Epithelial cell of esophagus (primary cell): ENCODE results near the gene CETN2.
A peak's percentile ranks its signal among the peaks of the same experiment; 100 is the strongest.

Experiments used
- DNase-seq: peaks from one replicate; pipeline ENCODE4 v3.0.0; 2010; ENCODE audit warnings: low read depth
- H3K4me3 ChIP-seq: 2 replicates; pipeline ENCODE4 v1.5.1; 2011; ENCODE audit warnings: mild to moderate bottlenecking, low read length, control low read depth
- CTCF ChIP-seq: IDR thresholded peaks from 2 replicates; pipeline ENCODE4 v1.5.1; 2011; ENCODE audit warnings: low read depth, mild to moderate bottlenecking, low read length, control low read depth, inconsistent platforms; ENCODE audit not compliant: insufficient read depth; ENCODE audit errors: missing control alignments

The CETN2 gene

GRCh38 chrX:152830312-152831305 is at the start of gene CETN2, which contains the start of gene NSDHL:
CETN2 (minus strand) TSS chrX:152830757; CDS start chrX:152830710, 47 bp downstream.
NSDHL (plus strand) TSS chrX:152831063; CDS start chrX:152846325, 15,262 bp downstream.
- DNase-seq, result peak; percentile 97
- no peak for TF ChIP-seq CTCF
- peak within 1 kb of the TSS; percentile 70 for H3K4me3 ChIP-seq

- DNase-seq, result peak; percentile 91
- TF ChIP-seq CTCF, result peak; percentile 19
Observed at GRCh38 chrX:152878976-152879755, 48.6 kb upstream of the CETN2 start.

GRCh38 chrX:152876931-152877840 is 46.6 kb upstream of the CETN2 start:
- TF ChIP-seq CTCF, result no peak
- H3K4me3 ChIP-seq, result no peak overlapping the region

More at GRCh38 chrX:152878976-152879755, 48.6 kb upstream of the CETN2 start:
- H3K4me3 ChIP-seq, result no peak overlapping the region

GRCh38 chrX:152873361-152873760 is 42.8 kb upstream of the CETN2 start:
- no peak for DNase-seq
- TF ChIP-seq CTCF, result no peak
- H3K4me3 ChIP-seq, result no peak overlapping the region

More at GRCh38 chrX:152876931-152877840, 46.6 kb upstream of the CETN2 start:
- peak; percentile 82 for DNase-seq

GRCh38 chrX:152872522-152872921 is 42.0 kb upstream of the CETN2 start:
- H3K4me3 ChIP-seq, result no peak overlapping the region
- no peak for DNase-seq
- no peak for TF ChIP-seq CTCF

GRCh38 chrX:152871260-152871659 is 40.7 kb upstream of the CETN2 start:
- no peak for DNase-seq
- TF ChIP-seq CTCF, result no peak
- H3K4me3 ChIP-seq, result no peak overlapping the region
